A549 treated with Hydrocortisone at 1 μM for 4 hours (cell line): Measurements from ENCODE around the gene TREH. TPM values are rescaled to one million over a fixed set of nuclear protein-coding genes. Genes with fewer than 3 reads are reported as not detected.

ENCODE experiments used
- total RNA-seq: library from RNA; stranded (reverse); fragments of 200-300 nt; extraction: Qiagen RNA extraction; gene quantifications from 5 replicates; pipeline ENCODE4 v1.2.3, GENCODE V29; 2022

Gene TREH
- 0.02 TPM in 1 of 5 replicates, not detected in the others for total RNA-seq

GRCh38 chr11:118679483-118679882 is at the start of gene TREH:
Gene TREH (minus strand): TSS chr11:118679650. CDS start chr11:118679627, 23 bp downstream.

GRCh38 chr11:118607401-118608359 is 71.8 kb downstream of the TREH start, which contains the start of gene PHLDB1:
Gene PHLDB1 (plus strand): TSS chr11:118607615. CDS start chr11:118613837, 6,222 bp downstream.

Other genes with a start within 250 kb of the TREH start
- 9.3 to 19.5 TPM (median 12.7 TPM) in 5 replicates for gene KMT2A, start 243.2 kb downstream of the TREH start, total RNA-seq
- not detected in 5 replicates for gene TTC36, start 152.2 kb downstream of the TREH start, total RNA-seq
- 0.26 to 0.68 TPM (median 0.40 TPM) in 5 replicates for gene TMEM25, start 148.5 kb downstream of the TREH start, total RNA-seq
- gene IFT46, start 113.7 kb downstream of the TREH start, total RNA-seq, result 14.7 to 19.0 TPM (median 16.6 TPM) in 5 replicates
- 82.7 to 107 TPM (median 89.9 TPM) in 5 replicates for gene ARCN1, start 107.2 kb downstream of the TREH start, total RNA-seq
- 7.3 to 11.2 TPM (median 8.5 TPM) in 5 replicates for gene PHLDB1, start 72.0 kb downstream of the TREH start, total RNA-seq
- 21.7 to 38.8 TPM (median 22.8 TPM) in 5 replicates for gene DDX6, start 111.5 kb upstream of the TREH start, total RNA-seq
- 0.05 to 0.24 TPM (median 0.17 TPM) in 5 replicates for gene CXCR5, start 204.2 kb upstream of the TREH start, total RNA-seq
- 165 to 204 TPM (median 178 TPM) in 5 replicates for gene BCL9L, start 246.3 kb upstream of the TREH start, total RNA-seq